ENCODE results near the gene OR11H12.
"Not testable (repeated sequence)": the region's sequence is repeated elsewhere in the genome, so short reads cannot be mapped to it uniquely, and the experiment has no call there.

GRCh38 chr14:18582908-18583307 lies 18.0 kb upstream of the OR11H12 start:
- TF ChIP-seq CTCF (IDR thresholded peaks at IDR 0.05; ENCODE audit: poor library complexity, severe bottlenecking); POLR2AphosphoS5 (IDR thresholded peaks at IDR 0.05); EP300 (conservative IDR thresholded peaks at IDR 0.05; ENCODE audit: poor library complexity, severe bottlenecking); MXI1 (conservative IDR thresholded peaks at IDR 0.05; ENCODE audit: poor library complexity, severe bottlenecking); TAF1 (IDR thresholded peaks at IDR 0.05; ENCODE audit: low read depth): not testable (repeated sequence)
